ENCODE results near the gene ORC4.
"Not testable (repeated sequence)": the region's sequence is repeated elsewhere in the genome, so short reads cannot be mapped to it uniquely, and the experiment has no call there.

Gene ORC4

GRCh38 chr2:148014616-148015015, 5.9 kb downstream of the ORC4 start:
- no peak for DNase-seq (ENCODE audit: low spot score)

- no peak for DNase-seq (ENCODE audit: low spot score)
Observed at GRCh38 chr2:148013876-148014275, 6.7 kb downstream of the ORC4 start.

GRCh38 chr2:148008411-148008810, 12.1 kb downstream of the ORC4 start:
- DNase-seq (ENCODE audit: low spot score) = not testable (repeated sequence)

GRCh38 chr2:148007219-148007900, 13.2 kb downstream of the ORC4 start:
- no peak for DNase-seq (ENCODE audit: low spot score)

GRCh38 chr2:148006249-148007007, 14.1 kb downstream of the ORC4 start:
- DNase-seq (ENCODE audit: low spot score) = no peak

GRCh38 chr2:148002420-148002819, 18.1 kb downstream of the ORC4 start:
- not testable (repeated sequence) for DNase-seq (ENCODE audit: low spot score)

GRCh38 chr2:148000095-148000494, 20.4 kb downstream of the ORC4 start:
- DNase-seq (ENCODE audit: low spot score) = no peak

GRCh38 chr2:147999126-147999525, 21.4 kb downstream of the ORC4 start:
- DNase-seq (ENCODE audit: low spot score) = no peak

GRCh38 chr2:147998203-147998602, 22.3 kb downstream of the ORC4 start:
- no peak for DNase-seq (ENCODE audit: low spot score)

GRCh38 chr2:147996828-147997227, 23.7 kb downstream of the ORC4 start:
- no peak for DNase-seq (ENCODE audit: low spot score)

GRCh38 chr2:147994965-147995364, 25.6 kb downstream of the ORC4 start:
- DNase-seq (ENCODE audit: low spot score) = not testable (repeated sequence)

GRCh38 chr2:147989809-147990403, 30.6 kb downstream of the ORC4 start:
- DNase-seq (ENCODE audit: low spot score) = peak; percentile 64

GRCh38 chr2:147989102-147989501, 31.4 kb downstream of the ORC4 start:
- DNase-seq (ENCODE audit: low spot score) = no peak

GRCh38 chr2:147980940-147981528, 39.5 kb downstream of the ORC4 start:
- no peak for DNase-seq (ENCODE audit: low spot score)

- DNase-seq (ENCODE audit: low spot score) = no peak
Observed at GRCh38 chr2:147977679-147978078, 42.9 kb downstream of the ORC4 start.

- no peak for DNase-seq (ENCODE audit: low spot score)
Observed at GRCh38 chr2:147976102-147976501, 44.4 kb downstream of the ORC4 start.

GRCh38 chr2:147968571-147968970, 52.0 kb downstream of the ORC4 start:
- DNase-seq (ENCODE audit: low spot score) = no peak

GRCh38 chr2:147952118-147952517, 68.4 kb downstream of the ORC4 start:
- DNase-seq (ENCODE audit: low spot score) = no peak

GRCh38 chr2:147945660-147946059, 74.9 kb downstream of the ORC4 start:
- DNase-seq (ENCODE audit: low spot score) = no peak

GRCh38 chr2:147939313-147939712, 81.2 kb downstream of the ORC4 start:
- no peak for DNase-seq (ENCODE audit: low spot score)

GRCh38 chr2:147937744-147938349, 82.7 kb downstream of the ORC4 start:
- peak; percentile 41 for DNase-seq (ENCODE audit: low spot score)

GRCh38 chr2:147934881-147935620, 85.5 kb downstream of the ORC4 start:
- DNase-seq (ENCODE audit: low spot score) = no peak
